HG03196 (cell line): ENCODE data around the gene PEX5L.

Experiments used
- ATAC-seq: cut with Tn5 transposase; IDR thresholded peaks from one replicate; pipeline ENCODE4 v1.9.1; 2021; ENCODE audit not compliant: unreplicated experiment

The PEX5L gene

GRCh38 chr3:179957264-179957845, 79.4 kb downstream of the PEX5L start:
- no peak for ATAC-seq

DNA sequence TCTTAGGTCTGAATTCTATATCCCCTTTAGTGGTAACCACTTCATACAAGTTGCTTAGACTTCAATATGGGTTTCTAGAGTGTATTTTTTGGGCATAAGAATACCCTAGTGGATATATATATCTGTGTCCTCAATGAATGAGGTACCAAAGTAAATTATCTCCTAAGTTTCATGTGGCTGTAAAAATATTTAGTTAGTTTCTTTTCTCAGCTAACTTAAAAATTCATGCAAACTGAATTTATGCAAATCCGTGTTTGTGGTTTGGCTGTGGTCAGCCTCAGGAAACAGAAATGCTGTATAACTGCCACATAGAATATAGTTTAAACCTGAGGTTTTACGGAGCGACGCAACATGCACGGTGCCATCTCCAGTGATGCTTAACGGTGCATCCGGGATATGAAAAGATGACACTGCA, 80.3 kb downstream of the PEX5L start:
- peak; percentile 91 for ATAC-seq

GRCh38 chr3:179955809-179956208, 80.9 kb downstream of the PEX5L start:
- no peak for ATAC-seq

DNA sequence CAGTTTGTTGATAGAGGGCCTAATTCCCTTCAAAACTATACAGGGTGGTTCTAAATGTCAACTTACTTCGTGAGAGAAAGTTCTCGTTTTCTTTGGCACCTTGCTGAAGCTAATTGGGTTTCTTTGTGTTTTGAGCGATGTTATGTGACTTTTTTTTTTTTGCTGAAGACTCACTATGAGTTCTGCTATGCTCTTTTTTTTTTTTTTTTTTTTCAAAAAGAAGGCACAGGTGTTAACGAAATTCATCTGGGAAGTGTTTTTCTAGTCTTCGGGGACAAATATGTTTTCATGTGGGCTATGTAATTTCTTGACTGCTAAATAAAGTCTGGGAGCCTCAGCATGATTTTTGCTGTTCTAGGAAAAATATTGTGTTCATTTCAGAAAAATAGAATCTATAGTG, 81.5 kb downstream of the PEX5L start:
- no peak for ATAC-seq

GRCh38 chr3:179953993-179954870, 82.5 kb downstream of the PEX5L start:
- no peak for ATAC-seq

- ATAC-seq: no peak
These were observed 85.9 kb downstream of the PEX5L start for GRCh38 chr3:179950840-179951239.

DNA sequence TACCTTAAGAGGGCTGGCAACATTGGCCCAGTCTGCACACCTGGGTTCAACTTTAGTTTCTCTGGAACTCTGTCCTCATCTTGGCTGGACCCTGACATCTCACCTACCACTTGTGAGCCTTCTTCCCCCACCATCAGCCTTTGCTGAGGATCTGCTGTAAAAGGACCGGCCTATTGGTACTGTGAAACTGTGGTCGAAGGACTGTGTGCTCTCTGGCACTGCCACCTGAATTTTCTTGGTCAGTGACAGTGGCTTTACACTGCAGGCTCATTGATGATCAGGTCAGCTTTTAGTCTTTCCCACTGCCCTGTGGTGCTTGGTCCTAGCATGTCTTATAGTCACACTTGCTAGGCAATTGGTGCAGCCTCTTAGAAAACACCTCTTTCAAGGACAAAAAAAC, 86.9 kb downstream of the PEX5L start:
- no peak for ATAC-seq

GRCh38 chr3:179949412-179949811, 87.3 kb downstream of the PEX5L start:
- no peak for ATAC-seq

DNA sequence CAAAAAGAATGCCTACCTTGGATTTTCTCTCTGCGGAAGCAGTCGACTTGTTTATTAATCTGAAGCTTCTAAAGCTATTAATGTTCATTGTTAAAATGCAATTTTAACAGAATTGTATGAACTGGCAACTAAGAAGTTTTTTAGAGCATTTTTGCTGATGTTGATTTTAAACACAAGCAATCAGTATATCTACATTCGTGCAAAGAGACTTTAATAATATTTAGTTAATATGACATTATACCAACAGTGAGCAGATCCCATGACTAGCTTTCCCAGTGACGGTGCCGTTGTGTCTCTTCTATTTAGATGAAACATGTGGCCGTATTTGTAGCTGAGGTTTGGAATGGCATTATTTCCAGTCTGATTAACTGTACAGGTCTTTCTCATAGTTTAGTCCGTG, 88.0 kb downstream of the PEX5L start:
- no peak for ATAC-seq

DNA sequence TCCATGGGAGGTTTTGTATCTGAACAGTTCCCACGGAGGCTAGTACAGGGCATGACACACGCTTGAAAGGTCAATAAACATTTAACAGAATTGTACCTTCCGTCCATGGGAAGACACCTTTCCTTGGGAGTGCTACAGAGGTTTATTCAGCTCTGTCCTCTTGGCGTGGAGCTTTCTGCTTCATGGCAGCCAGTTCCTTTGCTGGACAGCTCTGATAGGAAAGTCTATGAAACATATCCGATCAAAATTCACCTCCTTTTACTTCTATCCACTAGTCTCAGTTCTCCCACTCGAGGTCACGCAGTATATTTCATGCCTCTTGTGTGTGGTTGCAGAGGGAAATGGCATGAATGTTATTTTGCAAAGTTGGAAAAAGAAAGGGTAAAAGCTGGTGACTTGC, 91.2 kb downstream of the PEX5L start:
- no peak for ATAC-seq

- no peak for ATAC-seq
These were observed 93.4 kb downstream of the PEX5L start for GRCh38 chr3:179943117-179943880.

DNA sequence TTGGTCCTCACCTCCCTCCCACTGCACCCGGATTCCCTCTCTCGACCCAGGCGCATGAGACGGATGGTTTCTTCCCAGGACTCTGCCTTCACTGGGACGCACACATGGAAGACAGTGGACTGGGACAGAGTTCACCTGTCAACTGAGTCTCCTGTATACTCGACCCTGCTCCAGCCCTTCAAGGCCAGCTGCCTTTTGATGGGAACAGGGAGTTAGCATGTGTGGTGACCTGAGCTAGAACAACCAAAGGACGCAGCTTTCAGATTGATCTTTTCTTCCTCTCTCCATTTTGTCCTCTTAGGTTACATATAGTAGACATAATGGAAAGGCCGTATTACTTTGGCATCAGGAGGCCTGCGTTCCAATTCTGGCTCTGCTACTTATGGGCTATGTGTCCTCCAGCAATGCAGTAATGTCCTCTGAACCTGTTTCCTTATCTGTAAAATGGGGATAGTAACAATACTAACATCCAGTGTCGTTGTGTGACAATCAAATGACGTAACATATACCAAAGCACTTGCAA, 94.1 kb downstream of the PEX5L start:
- no peak for ATAC-seq

DNA sequence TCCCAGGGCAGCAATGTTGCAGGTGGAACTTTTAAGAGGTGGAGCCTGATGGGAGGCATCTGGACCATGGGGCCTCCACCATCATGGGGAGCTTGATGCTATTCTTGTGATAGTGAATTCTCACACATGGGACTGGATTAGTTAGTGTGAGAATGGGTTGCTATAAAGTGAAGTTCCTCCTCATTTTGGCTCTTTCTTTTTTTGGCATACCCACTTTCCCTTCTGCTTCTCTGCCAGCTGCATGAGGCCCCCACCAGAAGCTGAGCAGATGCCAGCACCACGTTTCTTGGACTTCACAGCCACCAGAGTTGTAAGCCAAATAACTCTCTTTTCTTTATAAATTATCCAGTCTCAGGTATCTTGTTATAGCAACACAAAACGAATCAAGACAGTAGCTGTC, 101.0 kb downstream of the PEX5L start:
- ATAC-seq: no peak

DNA sequence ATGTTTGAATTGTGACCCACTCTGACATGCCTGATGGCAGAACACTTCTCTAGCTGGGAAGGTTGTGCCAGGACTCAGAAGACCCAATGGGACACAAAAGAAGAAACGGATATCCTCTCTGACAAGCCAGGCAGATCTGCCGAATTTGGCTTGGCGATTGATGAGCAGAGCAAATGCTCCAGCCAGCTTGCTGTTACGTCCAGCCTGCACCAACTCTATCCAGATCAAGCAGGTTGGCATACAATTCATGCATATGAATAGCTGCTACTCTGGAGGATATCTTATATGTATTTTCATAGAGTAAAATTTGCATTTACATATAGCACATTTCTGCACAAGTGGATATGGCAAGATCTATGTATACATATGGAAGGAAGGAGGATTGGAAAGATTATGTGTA, 102.8 kb downstream of the PEX5L start:
- no peak for ATAC-seq

GRCh38 chr3:179933080-179933479, 103.7 kb downstream of the PEX5L start:
- no peak for ATAC-seq

DNA sequence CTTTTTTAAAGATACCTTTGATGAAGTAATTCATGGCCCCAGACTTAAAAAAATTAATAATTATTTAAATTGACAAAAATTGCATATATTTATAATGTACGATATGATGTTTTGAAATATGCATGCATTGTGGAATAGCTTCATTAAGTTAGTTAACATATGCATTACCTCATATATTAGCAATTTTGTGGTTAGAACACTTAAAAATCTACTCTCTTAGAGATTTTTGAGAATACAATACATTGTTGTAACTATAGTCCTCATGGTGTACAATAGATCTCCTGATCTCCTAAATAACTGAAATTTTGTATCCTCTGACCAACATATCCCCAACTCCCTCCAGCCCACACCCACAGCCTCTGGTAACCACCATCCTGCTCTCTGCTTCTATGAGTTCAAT, 104.1 kb downstream of the PEX5L start:
- no peak for ATAC-seq

- ATAC-seq: no peak
These were observed 107.6 kb downstream of the PEX5L start for GRCh38 chr3:179929091-179929529.

GRCh38 chr3:179927191-179927590, 109.5 kb downstream of the PEX5L start:
- no peak for ATAC-seq

GRCh38 chr3:179921951-179922350, 114.8 kb downstream of the PEX5L start:
- no peak for ATAC-seq

GRCh38 chr3:179921500-179921899, 115.2 kb downstream of the PEX5L start:
- peak; percentile 93 for ATAC-seq

- no peak for ATAC-seq
These were observed 128.8 kb downstream of the PEX5L start for GRCh38 chr3:179907784-179908482.
